Endothelial cell of umbilical vein (primary cell): Measurements from ENCODE around the gene ZNF319. TPM values are rescaled to one million over a fixed set of nuclear protein-coding genes. Genes with fewer than 3 reads are reported as not detected.

Experiments used
- BruUV-seq: library from RNA; stranded (reverse); fragments of 400-500 nt; replicated peaks from 2 replicates; lab custom pipeline; 2021; lab: Mats Ljungman, UMichigan
- CTCF ChIA-PET: fragments of 300-600, 350-600 bp; sonication (Branson Sonifier 250); formaldehyde crosslinking; loops from one replicate; lab custom pipeline; 2021; ENCODE audit warnings: antibody characterized with exemption, inconsistent platforms; lab: Charles Lee
- POLR2A ChIA-PET: fragments of 300-600, 350-600 bp; sonication (Branson Sonifier 250); formaldehyde crosslinking; loops from one replicate; lab custom pipeline; 2021; ENCODE audit warnings: antibody characterized with exemption, inconsistent platforms; lab: Charles Lee
- DNase-seq: peaks from one replicate; pipeline ENCODE4 v3.0.0-alpha.2; 2011; ENCODE audit warnings: low read depth, low spot score
- FAIRE-seq: peaks from 2 replicates; lab custom pipeline; 2011; peaks lifted over from hg19 to GRCh38; lab: Jason Lieb, UNC
- H2AFZ ChIP-seq: 2 replicates; pipeline ENCODE4 v1.6.0; 2012; ENCODE audit warnings: low read depth, low read length, control low read depth, inconsistent platforms
- H3K27ac ChIP-seq: 2 replicates; pipeline ENCODE4 v1.5.1; 2011; ENCODE audit warnings: low read depth, mild to moderate bottlenecking, control low read depth, low read length, moderate library complexity; ENCODE audit not compliant: insufficient read depth
- H3K27me3 ChIP-seq, 2 experiments: 2 replicates each; pipeline versions ENCODE4 v1.6.0 to v1.6.1; 2011; ENCODE audit warnings: low read length in 2 of 2, mixed read lengths in 1 of 2; ENCODE audit not compliant: control insufficient read depth in 2 of 2, insufficient read depth in 2 of 2
- H3K36me3 ChIP-seq, 2 experiments: 2 replicates in 1 of 2; 3 replicates in 1 of 2; pipeline ENCODE4 v1.5.1; 2011; ENCODE audit warnings: low read length in 2 of 2, mild to moderate bottlenecking in 1 of 2, moderate library complexity in 1 of 2; ENCODE audit not compliant: control insufficient read depth in 2 of 2, insufficient read depth in 2 of 2; ENCODE audit errors: extremely low read depth in 1 of 2
- H3K4me1 ChIP-seq: 3 replicates; pipeline ENCODE4 v1.5.1; 2011; ENCODE audit warnings: mild to moderate bottlenecking, low read length; ENCODE audit not compliant: control insufficient read depth, insufficient read depth; ENCODE audit errors: extremely low read depth
- H3K4me2 ChIP-seq: 2 replicates; pipeline ENCODE4 v1.6.1; 2011; ENCODE audit warnings: low read length, control low read depth, mixed read lengths; ENCODE audit not compliant: insufficient read depth
- H3K4me3 ChIP-seq, 3 experiments: fragments of 200-600 bp in 1 of 3; sonication (generic), shearing (Covaris generic) in 1 of 3; replicated peaks in 1 of 3; 2 replicates each; pipeline ENCODE4 v1.5.1; 2011 to 2016; ENCODE audit warnings: control low read depth in 3 of 3, low read length in 3 of 3, mild to moderate bottlenecking in 2 of 3, inconsistent platforms in 1 of 3, low read depth in 1 of 3, moderate library complexity in 1 of 3; ENCODE audit not compliant: insufficient read depth in 1 of 3
- H3K79me2 ChIP-seq: 2 replicates; pipeline ENCODE4 v1.6.0; 2012; ENCODE audit warnings: low read length, inconsistent platforms; ENCODE audit not compliant: control insufficient read depth, insufficient read depth
- H3K9ac ChIP-seq: replicated peaks from 2 replicates; pipeline ENCODE3; 2011; ENCODE audit warnings: low read length, control low read depth; ENCODE audit not compliant: insufficient read depth; ENCODE audit errors: extremely low read depth
- H3K9me1 ChIP-seq: replicated peaks from 3 replicates; pipeline ENCODE4 v1.6.0; 2011; ENCODE audit warnings: mild to moderate bottlenecking, low read length; ENCODE audit not compliant: control insufficient read depth, insufficient read depth; ENCODE audit errors: extremely low read depth
- H3K9me3 ChIP-seq: replicated peaks from 2 replicates; pipeline ENCODE4 v1.5.1; 2012; ENCODE audit warnings: low read length, inconsistent platforms; ENCODE audit not compliant: control insufficient read depth, insufficient read depth
- H4K20me1 ChIP-seq: replicated peaks from 2 replicates; pipeline ENCODE3; 2011; ENCODE audit warnings: mild to moderate bottlenecking, low read length; ENCODE audit not compliant: control insufficient read depth, insufficient read depth; ENCODE audit errors: extremely low read depth
- EZH2 ChIP-seq: IDR thresholded peaks from 2 replicates; pipeline ENCODE4 v1.6.1; 2012; ENCODE audit warnings: borderline replicate concordance, low read depth, mild to moderate bottlenecking, moderate library complexity, low read length, inconsistent platforms; ENCODE audit not compliant: severe bottlenecking
- FOS ChIP-seq: IDR thresholded peaks from 2 replicates; pipeline ENCODE4 v1.6.1; 2011; ENCODE audit warnings: mild to moderate bottlenecking, low read length, moderate library complexity, borderline replicate concordance; ENCODE audit not compliant: insufficient read depth
- GATA2 ChIP-seq: IDR thresholded peaks from 2 replicates; pipeline ENCODE4 v1.7.0; 2011; ENCODE audit warnings: low read depth, mild to moderate bottlenecking, moderate library complexity, mixed read lengths, low read length; ENCODE audit not compliant: insufficient read length, insufficient read depth
- JUN ChIP-seq: IDR thresholded peaks from 2 replicates; pipeline ENCODE4 v1.6.1; 2011; ENCODE audit warnings: borderline replicate concordance, low read depth; ENCODE audit not compliant: insufficient read length, insufficient read depth
- POLR2A ChIP-seq: IDR thresholded peaks from 2 replicates; pipeline ENCODE4 v1.6.1; 2012; ENCODE audit warnings: low read depth, mild to moderate bottlenecking, control low read depth, low read length
- POLR2AphosphoS5 ChIP-seq: IDR thresholded peaks from 2 replicates; pipeline ENCODE4 v1.6.1; 2012; ENCODE audit warnings: low read depth, mild to moderate bottlenecking, control low read depth, low read length, moderate library complexity; ENCODE audit not compliant: insufficient read depth
- dilution Hi-C: fragments of 300-500 bp; cut with MboI; formaldehyde crosslinking; loops from one replicate; pipeline ENCODE4 v1.15.0; 2019; ENCODE audit warnings: low sequenced_read_pairs; ENCODE audit not compliant: extremely low pct_ligation_motif_present
- intact Hi-C: fragments of 100-400 bp; cut with micrococcal nuclease; formaldehyde crosslinking; loops from one replicate; pipeline ENCODE4 v1.10.0; 2022
- polyA plus RNA-seq, 4 experiments: library from polyadenylated mRNA; depleted of rRNA in 3 of 4; stranded (reverse) in 3 of 4; unstranded in 1 of 4; fragments of >200 nt; gene quantifications; 2 replicates each; pipeline versions ENCODE4 v1.2.1 to v1.2.3, GENCODE V29; 2011 to 2012; ENCODE audit warnings: missing spikeins in 1 of 4
- total RNA-seq: library from RNA; stranded (reverse); gene quantifications from 2 replicates; pipeline ENCODE4 v1.2.3, GENCODE V29; 2021
- TF ChIP-seq, protein P1 (sequence below), 2 donors: IDR thresholded peaks; 1 replicate in 1 of 2; 2 replicates in 1 of 2; pipeline ENCODE4 v1.5.1; 2011; ENCODE audit warnings: low read length in 2 of 2, mild to moderate bottlenecking in 2 of 2, moderate library complexity in 2 of 2, control low read depth in 1 of 2, inconsistent platforms in 1 of 2, low read depth in 1 of 2; ENCODE audit not compliant: insufficient read depth in 1 of 2; ENCODE audit errors: extremely low read depth in 1 of 2
- TF ChIP-seq, protein P2 (sequence below): IDR thresholded peaks from 2 replicates; pipeline ENCODE4 v1.6.1; 2011; ENCODE audit not compliant: insufficient read depth, insufficient read length

ZNF319 gene
- total and polyA plus RNA-seq, 2 donors (not counting 3 experiments of a cell fraction or from before 2014, with no cell fraction given), result 5.4 to 9.9 TPM

- Histone ChIP-seq H3K4me2 (no peak overlapping the region), H3K9me1 (no peaks in the 10 kb centered on the region), H3K27me3 (no peaks in the 10 kb centered on the region), H3K9me3 (no peaks in the 10 kb centered on the region), H2AFZ (no peak overlapping the region), H3K4me3 (no peak overlapping the region), H3K27ac (no peak overlapping the region), H3K36me3 (no peaks in the 10 kb centered on the region), H3K9ac (no peak overlapping the region), H3K4me1 (no peaks in the 10 kb centered on the region), H4K20me1 (no peaks in the 10 kb centered on the region), H3K79me2 (no peaks in the 10 kb centered on the region)
- DNase-seq (no peak), FAIRE-seq (no peak)
- TF ChIP-seq POLR2A (no peak), EZH2 (no peak), JUN (no peak), GATA2 (no peak), FOS (no peak), POLR2AphosphoS5 (no peak)
- TF ChIP-seq, protein P1, sequence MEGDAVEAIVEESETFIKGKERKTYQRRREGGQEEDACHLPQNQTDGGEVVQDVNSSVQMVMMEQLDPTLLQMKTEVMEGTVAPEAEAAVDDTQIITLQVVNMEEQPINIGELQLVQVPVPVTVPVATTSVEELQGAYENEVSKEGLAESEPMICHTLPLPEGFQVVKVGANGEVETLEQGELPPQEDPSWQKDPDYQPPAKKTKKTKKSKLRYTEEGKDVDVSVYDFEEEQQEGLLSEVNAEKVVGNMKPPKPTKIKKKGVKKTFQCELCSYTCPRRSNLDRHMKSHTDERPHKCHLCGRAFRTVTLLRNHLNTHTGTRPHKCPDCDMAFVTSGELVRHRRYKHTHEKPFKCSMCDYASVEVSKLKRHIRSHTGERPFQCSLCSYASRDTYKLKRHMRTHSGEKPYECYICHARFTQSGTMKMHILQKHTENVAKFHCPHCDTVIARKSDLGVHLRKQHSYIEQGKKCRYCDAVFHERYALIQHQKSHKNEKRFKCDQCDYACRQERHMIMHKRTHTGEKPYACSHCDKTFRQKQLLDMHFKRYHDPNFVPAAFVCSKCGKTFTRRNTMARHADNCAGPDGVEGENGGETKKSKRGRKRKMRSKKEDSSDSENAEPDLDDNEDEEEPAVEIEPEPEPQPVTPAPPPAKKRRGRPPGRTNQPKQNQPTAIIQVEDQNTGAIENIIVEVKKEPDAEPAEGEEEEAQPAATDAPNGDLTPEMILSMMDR (IDR thresholded peaks at IDR 0.05; ENCODE audit: extremely low read depth in 1 of 2, insufficient read depth in 1 of 2, low read depth in 1 of 2, low read length in 2 of 2), result no peak
- TF ChIP-seq, protein P2, sequence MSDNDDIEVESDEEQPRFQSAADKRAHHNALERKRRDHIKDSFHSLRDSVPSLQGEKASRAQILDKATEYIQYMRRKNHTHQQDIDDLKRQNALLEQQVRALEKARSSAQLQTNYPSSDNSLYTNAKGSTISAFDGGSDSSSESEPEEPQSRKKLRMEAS, result no peak
- BruUV-seq, result no TSS peak
- intact Hi-C loops (no loop called here), dilution Hi-C loops (no loop called here)
- POLR2A ChIA-PET, result no interaction called here
- CTCF ChIA-PET, result no interaction called here
These were observed 51.5 kb downstream of the ZNF319 start for GRCh38 chr16:57949013-57949412.
